OCI-M2 (cell line): ENCODE results near the gene CFAP97D2.
"Not testable (repeated sequence)": the region's sequence is repeated elsewhere in the genome, so short reads cannot be mapped to it uniquely, and the experiment has no call there.

Source experiments
- DNase-seq: peaks from one replicate; lab custom pipeline; 2025; ENCODE audit not compliant: unreplicated experiment; lab: John Stamatoyannopoulos, UW

Gene CFAP97D2

GRCh38 chr13:114179087-114179658 lies at the start of gene CFAP97D2:
TSS of gene CFAP97D2 (plus strand) at chr13:114179257. CDS start at chr13:114179331, 74 bp downstream.
- DNase-seq, result no peak

DNA sequence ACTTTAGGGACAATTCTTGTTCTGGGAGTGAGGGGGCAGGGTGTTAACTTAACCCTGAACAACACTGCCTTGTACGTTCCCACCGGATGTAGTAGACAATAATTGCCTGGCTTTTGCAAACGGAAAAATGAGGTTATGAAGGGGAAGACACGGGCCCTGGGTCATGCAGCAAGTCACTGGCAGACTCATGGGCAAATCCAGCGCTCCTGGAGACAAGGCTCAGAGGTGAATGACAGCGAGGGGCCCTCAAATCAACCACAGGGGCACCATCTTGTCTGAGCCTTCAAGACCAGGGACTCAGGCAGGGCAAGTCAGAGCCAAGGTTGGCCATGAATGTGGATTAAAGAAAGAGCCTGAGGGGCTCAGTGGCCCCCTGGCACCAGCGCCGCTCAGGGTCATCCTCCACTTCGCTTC lies 49.4 kb upstream of the CFAP97D2 start:
- DNase-seq, result no peak

GRCh38 chr13:114130131-114130836 lies 48.8 kb upstream of the CFAP97D2 start:
- no peak for DNase-seq

DNA sequence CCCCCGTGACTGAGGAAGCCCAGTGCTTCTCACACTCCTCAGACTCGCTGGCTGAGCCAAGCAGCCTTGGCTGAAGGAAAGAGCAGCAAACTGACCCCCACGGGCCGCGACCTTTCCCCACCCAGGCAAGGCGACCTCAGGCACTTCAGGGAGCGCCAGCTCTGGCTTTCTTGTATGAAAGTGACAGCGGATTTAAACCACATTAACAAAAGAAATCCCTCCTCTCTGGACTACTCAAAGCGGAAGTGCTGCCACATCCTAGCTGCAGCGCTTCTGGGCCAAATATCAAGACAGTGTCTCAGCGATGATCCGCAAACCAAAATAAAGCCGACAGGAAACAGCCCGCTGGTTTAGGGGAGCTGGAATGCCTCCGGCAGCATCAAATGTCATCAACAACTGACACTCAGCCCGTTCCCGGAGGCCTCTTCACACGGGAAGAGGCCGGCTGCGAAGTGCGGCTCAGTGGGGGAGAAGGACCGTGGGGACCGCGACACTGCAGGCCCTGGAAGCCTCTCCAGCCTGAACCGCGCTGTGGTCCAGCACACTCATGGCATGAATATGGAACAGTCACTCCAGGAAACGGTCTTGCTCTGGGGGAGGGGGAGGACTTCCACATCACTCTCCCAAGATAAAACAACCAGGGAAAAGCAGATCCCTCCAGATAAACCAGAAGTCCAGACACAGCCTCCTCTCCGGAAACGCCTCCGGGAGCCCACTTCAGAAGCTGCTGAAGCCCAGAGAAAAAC lies 48.0 kb upstream of the CFAP97D2 start:
- DNase-seq, result no peak

DNA sequence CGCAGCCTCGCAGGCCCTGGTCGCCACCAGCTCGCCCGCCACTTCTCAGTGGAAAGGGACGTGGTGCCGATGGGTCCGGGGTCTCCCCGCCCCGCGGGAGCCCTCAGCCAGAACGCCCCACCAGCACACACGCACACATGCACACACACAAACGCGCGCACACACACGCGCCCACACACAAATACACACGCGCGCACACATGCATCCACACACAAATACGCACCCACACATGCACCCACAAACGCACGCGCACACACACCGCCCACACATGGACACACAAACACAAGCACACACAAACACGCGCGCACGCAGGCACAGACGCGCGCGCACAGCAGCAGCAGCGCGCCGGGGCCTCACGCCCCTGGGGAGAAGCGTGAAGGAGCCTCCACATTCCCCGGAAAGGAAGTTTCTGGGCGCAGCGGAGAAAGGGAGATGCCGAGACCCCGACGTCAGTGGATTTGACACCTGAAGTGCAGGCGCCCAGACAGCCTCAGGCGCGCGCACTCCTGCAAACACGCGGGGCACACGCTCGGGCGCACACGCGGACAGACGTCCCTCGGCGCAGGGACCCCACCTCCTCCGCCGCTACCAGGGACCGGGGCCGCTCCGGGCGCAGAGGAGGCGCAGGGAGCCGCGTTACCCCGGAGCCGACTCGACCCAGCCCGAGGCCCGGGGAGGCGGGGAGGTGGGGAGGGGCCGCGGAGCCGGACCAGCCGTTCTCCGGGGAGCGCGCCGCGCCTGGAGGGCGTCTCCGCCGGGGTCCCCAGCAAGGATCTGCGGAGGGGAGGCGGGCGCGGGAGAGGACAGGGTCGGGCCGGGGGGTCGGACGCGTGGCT lies 47.3 kb upstream of the CFAP97D2 start:
- DNase-seq, result no peak

- no peak for DNase-seq
Measured at GRCh38 chr13:114132419-114133121, 46.5 kb upstream of the CFAP97D2 start, which contains the start of gene RASA3. TSS of gene RASA3 (minus strand) at chr13:114132623. CDS start at chr13:114132489, 134 bp downstream.

GRCh38 chr13:114133126-114133525 lies 45.9 kb upstream of the CFAP97D2 start:
- not testable (repeated sequence) for DNase-seq

GRCh38 chr13:114133552-114133951 lies 45.5 kb upstream of the CFAP97D2 start:
- not testable (repeated sequence) for DNase-seq

DNA sequence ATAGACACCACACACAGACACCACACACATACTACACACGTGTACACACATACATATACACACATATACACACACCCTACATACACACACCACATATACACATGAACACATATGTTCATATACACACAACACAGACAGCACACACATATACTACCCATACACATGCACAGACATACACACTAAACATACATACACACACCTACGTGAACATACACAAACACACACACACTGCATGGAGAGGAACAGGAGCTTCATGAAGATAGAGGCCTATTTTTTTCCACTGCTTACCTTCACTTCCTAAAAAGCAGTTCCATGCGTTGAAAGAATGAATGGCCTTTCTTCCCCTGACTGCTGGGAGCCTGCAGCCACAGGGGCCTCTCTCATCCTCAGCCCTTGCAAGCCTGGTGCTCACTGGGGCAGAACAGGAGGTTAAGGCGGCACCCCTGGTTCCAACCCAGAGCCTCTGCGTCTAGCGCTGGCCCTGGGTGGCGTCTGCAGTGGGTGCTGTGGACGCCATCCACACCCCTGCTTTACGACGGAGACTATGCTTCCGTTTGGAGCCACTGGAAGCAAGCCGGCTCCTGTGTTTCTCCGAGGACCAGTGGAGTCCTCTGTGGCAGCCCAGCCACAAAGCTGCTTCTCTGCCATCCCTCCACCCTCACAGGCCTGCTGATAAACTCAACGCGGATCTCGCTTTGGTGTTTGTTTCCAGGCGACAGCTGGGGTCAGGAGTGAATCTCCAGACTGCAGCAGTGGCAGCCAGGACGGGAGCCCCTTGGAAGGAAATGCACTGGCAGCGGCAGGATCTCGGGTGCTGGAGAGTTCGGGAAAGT lies 44.7 kb upstream of the CFAP97D2 start:
- no peak for DNase-seq

GRCh38 chr13:114134944-114135610 lies 44.0 kb upstream of the CFAP97D2 start:
- DNase-seq, result no peak

GRCh38 chr13:114135731-114136171 lies 43.3 kb upstream of the CFAP97D2 start:
- no peak for DNase-seq

- DNase-seq, result no peak
Measured at GRCh38 chr13:114136576-114136975, 42.5 kb upstream of the CFAP97D2 start.

- DNase-seq, result no peak
Measured at GRCh38 chr13:114140131-114140905, 38.7 kb upstream of the CFAP97D2 start.

DNA sequence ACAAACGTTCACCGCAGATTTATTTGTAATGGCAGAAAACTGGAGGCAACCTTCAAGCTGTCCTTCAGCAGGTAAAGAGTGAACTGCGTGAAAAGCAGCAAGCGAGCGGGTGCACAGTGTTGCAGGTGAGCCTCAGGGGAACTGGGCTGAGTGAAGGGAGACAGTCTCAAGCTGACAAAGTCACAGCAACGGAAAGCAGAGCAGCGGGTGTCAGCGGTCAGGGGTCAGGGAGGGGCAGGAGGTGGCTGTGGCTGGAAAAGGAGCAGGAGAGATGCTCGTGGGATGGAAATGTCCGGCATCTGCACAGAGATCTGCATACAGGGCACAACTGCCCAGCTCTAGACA lies 38.2 kb upstream of the CFAP97D2 start:
- DNase-seq, result no peak

- no peak for DNase-seq
Measured at GRCh38 chr13:114141261-114141996, 37.6 kb upstream of the CFAP97D2 start.

- no peak for DNase-seq
Measured at GRCh38 chr13:114142137-114142550, 36.9 kb upstream of the CFAP97D2 start.

GRCh38 chr13:114142640-114143490 lies 36.2 kb upstream of the CFAP97D2 start:
- DNase-seq, result no peak
